Activated gamma-delta T cell treated with anti-CD3 and anti-CD28 coated beads, Interleukin-2, amount 50 U/mL, for 16 hours (primary cell): ENCODE measurements around the gene KRT16.
"Not testable (repeated sequence)": the region's sequence is repeated elsewhere in the genome, so short reads cannot be mapped to it uniquely, and the experiment has no call there.

ENCODE experiments used
- DNase-seq: peaks from one replicate; pipeline ENCODE4 v3.0.0-alpha.2; 2020; ENCODE audit warnings: low read depth

The KRT16 gene

DNA sequence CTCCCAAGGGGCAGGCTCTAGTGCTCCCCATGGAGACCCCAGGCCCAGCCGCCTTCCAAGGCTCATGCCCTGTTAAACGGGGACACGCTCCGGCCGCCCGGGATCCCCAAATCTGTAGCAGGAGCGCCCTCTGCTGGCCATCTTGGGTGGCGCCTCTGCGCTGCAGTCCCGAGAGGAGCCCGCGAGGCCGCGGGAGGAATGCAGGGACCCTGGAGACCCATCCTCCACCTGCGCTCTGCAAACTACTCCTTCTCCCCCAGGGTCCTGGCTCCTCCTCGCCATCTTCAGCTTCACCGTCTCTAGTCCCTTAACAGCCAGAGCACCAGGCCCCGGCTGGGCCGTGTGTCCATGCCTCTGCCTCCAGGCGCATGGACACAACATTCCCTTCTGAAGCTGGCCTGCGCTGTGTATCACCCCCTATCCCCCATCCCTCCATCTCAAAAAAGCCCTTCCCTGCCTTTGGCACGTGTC lies 35.4 kb upstream of the KRT16 start:
- DNase-seq = peak; percentile 81

DNA sequence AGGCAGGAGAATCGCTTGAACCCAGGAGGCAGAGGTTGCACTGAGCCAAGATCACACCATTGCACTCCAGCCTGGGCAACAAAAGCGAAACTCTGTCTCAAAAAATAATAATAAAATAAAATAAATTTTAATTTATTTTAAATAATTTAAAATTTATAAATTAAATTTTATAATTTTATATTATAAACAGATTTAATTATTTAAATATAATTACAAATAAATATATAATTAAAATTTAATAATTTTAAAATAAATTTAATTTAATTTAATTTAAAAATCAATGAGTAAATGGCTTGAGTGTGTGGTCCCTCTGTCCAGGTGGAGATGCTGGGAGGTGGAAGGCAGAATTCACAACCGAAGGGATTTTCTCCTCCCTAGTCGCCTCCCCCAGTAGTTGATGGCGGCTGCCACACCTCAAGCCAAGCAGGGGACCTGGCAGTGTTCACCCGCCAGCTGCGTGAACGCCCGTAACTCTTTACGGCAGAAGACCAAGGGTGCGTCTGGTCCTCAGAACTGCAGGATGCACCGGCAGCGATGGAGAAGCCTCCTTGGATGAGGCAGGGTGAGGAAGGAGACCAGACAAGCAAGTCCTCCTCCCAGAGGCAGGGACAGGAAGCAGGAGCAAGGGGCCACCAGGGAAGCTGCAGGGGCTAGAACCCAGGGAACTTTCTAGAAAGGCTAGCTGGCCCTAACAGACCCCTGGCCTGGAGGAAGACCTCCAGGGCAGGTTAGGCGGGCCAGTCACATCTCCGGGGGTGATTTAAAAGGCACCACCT lies 34.7 kb upstream of the KRT16 start:
- DNase-seq = no peak

DNA sequence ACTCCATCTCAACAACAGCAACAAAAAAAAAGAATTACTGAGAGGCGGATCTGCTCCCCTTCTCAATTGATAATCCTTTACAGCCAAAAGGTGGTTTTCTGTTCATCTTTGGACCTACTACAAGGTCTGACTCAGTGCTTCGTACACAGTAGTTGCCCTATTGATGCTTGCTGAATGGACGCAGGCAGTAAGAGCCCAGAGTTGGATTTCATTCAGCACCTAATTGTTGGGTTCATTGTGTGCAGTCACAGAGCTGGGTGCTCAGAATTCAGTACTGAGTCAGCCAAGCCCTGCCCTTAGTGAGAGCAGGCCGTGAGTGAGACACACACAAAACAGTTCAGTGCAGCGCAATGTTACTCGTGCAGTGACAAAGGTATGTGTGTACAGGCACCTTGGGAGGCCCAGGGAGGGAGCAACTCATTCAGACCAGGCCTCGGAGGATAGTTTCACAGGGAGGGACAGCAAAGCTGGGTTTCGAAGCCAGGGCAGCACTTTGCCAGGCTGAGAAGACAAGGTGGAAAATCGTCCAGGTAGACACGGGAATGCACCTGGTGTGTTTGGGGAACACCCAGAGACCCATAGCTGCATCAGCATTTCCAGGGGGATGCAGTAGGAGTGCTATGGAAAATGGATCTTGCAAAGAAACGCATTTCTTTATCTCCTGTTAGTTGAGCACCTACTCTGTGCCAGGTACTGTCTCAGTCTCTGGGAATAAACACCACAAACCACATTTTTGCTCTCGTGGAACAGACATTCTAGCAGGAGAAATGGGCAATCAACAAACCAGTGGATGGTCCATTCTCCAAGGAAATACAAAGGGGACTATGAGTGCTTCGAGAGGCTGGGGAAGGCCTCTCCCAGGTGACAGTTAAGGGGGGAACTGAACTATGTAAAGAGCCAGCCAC lies 29.9 kb upstream of the KRT16 start:
- DNase-seq = no peak

DNA sequence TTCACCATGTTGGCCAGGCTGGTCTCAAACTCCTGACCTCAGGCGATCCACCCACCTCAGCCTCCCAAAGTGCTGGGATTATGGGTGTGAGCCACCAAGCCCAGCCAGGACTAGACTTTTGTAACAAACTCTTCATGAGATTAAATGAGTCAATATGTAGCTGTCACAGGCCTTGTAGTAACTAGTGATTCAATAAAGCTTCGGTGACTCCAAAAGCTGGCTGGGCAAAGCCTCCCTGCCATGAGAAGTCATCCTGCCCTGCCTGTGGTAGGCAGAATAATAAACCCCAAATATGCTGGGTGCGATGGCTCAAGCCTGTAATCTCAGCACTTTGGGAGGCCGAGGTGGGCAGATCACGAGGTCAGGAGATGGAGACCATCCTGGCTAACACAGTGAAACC lies 28.0 kb upstream of the KRT16 start:
- DNase-seq = not testable (repeated sequence)

- DNase-seq = no peak
Measured at GRCh38 chr17:41639492-41640473, 27.2 kb upstream of the KRT16 start.

- no peak for DNase-seq
Measured at GRCh38 chr17:41638941-41639340, 26.4 kb upstream of the KRT16 start.

- DNase-seq = no peak
Measured at GRCh38 chr17:41638194-41638593, 25.6 kb upstream of the KRT16 start.

GRCh38 chr17:41636652-41637051 lies 24.1 kb upstream of the KRT16 start:
- no peak for DNase-seq

DNA sequence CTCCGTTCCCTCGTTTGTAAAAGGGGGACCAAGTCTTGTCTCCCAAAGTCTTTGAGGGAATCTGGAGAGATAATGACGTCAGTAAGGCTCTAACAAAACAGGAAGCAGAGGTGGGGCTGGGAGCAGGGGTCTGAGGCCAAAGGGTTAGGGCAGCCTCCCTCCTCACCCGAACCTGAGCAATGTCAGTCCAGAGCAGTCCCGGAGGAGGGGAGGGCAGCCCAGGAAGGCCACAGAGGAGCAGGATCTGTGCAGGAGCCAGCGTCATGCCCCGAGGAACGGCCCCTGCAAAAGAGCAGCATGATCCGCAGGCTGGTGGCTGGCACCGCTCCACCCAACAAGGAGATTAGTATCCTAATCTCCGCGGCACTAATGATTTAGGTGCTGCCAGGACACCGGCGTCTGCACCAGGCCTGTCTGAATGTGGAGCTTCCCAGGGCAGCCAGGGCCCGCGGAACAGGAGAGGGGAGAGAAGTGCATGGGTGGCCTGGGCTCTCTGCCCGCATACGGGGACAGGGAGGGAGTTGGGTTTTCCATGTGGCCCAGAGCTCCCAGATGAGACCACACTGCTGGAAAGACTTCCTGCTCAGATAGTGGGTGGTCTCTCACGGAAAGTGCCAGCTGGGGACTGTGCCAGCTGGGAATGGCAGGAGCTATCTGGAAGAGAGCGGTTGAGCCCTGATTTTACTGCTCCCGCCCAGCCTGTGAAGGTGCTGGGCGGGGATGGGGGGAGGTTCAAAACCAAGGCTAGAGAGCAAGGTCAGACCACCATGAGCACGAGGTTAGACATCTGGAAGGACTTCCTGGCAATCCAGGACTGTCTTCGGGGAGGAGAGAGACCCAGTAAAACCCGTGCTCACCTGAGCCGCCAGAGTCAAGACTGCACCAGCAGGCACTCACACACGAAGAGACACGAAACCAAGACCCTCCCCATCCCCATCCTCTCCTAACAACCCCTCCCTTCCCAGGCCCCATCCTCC lies 22.8 kb upstream of the KRT16 start:
- no peak for DNase-seq

GRCh38 chr17:41634639-41635038 lies 22.1 kb upstream of the KRT16 start:
- DNase-seq = no peak

DNA sequence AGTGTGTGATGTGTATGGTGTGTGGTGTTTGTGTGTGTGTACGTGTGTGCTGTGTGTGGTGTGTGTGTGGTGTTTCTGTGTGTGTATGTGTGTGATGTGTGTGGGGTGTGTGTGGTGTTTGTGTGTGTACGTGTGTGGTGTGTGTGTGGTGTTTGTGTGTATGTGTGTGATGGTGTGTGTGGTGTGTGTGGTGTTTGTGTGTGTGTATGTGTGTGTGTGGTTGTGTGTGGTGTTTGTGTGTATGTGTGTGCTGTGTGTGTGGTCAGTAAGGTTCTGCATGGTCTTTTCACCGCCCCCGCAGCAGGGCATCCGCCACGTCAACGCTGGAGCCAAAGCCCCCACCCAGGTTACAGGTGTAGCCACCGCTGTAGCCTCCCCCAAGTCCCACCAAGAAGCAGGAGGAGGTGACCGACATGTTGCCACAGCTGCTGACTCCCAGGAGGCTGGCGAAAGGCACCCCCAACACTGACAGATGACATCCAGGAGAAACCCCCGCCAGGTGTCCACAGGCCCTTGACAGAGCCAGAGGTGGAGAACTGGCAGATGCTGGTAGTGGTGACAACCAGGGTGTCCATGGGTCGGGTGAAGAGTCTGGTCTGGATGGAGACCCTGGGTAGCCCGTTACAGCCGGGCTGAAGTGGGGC lies 21.1 kb upstream of the KRT16 start:
- no peak for DNase-seq

GRCh38 chr17:41632482-41633105 lies 20.0 kb upstream of the KRT16 start:
- no peak for DNase-seq

DNA sequence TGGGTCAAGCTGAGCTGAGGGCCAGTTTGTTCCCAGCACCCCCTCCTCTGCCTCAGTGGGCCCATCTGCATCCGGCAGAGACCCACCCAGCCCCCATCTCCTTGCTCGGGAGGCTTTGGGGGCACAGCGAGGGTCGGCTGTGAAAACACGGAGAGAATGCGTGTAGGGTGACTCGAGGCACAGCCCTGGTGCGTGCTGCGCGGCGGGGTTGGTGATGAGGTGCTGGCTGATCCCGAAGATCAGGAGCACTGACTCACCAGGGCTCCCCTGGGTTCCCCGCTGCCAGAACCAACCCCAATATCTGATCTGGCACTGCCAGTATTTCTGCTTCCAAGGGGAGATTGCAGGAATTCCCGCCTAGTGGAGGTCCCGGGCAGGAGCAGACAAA lies 19.3 kb upstream of the KRT16 start:
- no peak for DNase-seq

- DNase-seq = no peak
Measured at GRCh38 chr17:41631025-41631897, 18.7 kb upstream of the KRT16 start.

DNA sequence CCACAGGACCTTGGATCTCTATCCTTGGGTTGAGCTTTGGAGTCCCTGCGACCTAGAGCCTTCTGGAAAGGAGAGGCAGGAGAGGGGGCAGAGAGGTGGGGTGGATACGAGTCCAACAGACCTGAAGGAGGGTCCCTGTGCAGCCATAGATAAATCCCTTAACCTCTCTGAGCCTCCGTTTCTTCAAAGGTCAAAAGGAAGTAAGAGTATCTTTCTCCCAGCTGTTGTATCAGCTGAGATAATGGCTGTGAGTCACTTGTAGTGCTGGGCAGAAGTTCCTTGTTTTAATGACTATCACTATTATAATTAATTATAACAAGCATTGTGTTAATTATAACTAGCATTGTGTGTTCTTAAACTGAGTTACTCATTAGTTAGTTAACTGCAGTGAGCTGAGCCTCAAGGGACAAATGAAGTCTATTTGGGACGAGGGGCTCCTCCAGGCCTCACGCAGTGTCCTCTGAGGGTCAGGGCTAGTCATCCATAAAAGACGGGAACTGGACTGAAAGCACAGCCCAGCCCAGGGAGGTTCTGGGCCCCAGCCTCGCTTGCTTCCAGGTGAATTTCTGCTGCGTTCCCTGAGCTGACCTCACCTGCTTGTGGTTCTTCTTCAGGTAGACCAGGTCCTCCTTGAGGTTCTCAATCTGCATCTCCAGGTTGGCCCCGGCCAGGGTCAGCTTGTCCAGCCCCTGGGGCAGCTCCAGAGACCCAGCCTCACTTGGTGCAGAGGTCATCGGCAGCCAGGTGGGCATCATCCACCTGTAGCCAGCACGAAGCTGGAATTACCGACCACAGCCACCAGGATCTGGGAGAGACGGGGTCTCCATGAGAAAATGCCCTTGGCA lies 17.5 kb upstream of the KRT16 start:
- DNase-seq = no peak

GRCh38 chr17:41629316-41629715 lies 16.7 kb upstream of the KRT16 start:
- no peak for DNase-seq

DNA sequence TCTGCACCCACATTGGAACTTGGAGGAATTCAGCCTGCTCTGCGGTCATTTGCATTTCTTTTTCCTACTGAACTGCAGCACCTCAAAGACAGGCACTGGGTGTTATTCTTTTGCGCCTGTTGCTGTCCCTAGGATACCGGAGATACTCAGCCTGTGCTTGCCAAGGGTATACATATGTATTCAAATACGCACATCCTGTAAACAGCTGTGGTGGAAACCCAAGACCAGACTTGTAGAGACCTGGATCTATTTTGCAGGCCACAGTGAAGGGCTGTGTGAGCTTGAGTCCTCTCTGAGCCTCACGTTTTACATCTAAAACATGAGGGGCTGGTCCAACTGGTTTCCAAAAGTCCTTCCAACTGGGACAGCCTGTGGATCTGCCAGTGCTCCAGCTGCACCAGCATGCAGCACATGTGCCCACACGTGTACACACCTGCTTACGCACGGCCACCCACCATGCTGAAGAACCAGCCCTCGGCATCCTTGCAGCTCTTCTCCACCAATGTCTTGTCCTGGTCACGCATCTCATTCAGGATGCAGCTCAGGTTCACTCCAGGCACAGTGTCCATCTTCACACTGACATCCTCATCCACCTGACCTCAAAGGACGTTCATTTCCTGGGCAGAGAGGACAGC lies 16.2 kb upstream of the KRT16 start:
- DNase-seq = not testable (repeated sequence)
